ENCODE data around the gene KIRREL3.

KIRREL3 gene

DNA sequence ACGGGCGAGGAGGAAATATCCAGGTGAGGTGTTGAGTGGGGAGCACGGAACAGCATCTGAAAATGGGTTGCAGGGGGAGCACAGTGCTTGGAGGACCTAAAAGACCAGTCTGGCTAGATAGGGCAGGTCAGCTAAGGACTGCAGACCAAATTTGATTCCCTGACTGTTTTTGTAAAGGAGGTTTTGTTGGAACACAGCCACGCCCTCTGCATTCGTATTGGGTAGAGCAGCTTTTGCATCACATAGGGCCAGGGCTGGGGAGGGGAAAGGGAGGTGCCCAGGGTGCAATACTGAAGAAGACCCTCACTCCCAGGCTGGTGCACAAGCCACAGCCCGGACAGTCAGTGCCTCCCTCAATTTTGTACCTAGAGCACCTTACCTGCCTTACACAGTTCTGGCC, 286.8 kb downstream of the KIRREL3 start:
- no peaks in the 10 kb centered on the region for H3K36me3 ChIP-seq (ENCODE audit: low read length)
- no peaks in the 10 kb centered on the region for H4K20me1 ChIP-seq (ENCODE audit: low read depth, low read length)
- H3F3A ChIP-seq (ENCODE audit: insufficient read depth) = no peaks in the 10 kb centered on the region
- no peak overlapping the region for H3K4me2 ChIP-seq (ENCODE audit: low read depth, low read length, poor library complexity, severe bottlenecking)
- H3K9ac ChIP-seq (ENCODE audit: low read length) = no peak overlapping the region
- no peaks in the 10 kb centered on the region for H3K79me2 ChIP-seq (ENCODE audit: insufficient read depth, low read length)
- H3K4me3 ChIP-seq (ENCODE audit: insufficient read depth, low read length, poor library complexity, severe bottlenecking) = no peak overlapping the region
- H3K27me3 ChIP-seq (ENCODE audit: low read length) = no peaks in the 10 kb centered on the region
- TF ChIP-seq, protein P1, sequence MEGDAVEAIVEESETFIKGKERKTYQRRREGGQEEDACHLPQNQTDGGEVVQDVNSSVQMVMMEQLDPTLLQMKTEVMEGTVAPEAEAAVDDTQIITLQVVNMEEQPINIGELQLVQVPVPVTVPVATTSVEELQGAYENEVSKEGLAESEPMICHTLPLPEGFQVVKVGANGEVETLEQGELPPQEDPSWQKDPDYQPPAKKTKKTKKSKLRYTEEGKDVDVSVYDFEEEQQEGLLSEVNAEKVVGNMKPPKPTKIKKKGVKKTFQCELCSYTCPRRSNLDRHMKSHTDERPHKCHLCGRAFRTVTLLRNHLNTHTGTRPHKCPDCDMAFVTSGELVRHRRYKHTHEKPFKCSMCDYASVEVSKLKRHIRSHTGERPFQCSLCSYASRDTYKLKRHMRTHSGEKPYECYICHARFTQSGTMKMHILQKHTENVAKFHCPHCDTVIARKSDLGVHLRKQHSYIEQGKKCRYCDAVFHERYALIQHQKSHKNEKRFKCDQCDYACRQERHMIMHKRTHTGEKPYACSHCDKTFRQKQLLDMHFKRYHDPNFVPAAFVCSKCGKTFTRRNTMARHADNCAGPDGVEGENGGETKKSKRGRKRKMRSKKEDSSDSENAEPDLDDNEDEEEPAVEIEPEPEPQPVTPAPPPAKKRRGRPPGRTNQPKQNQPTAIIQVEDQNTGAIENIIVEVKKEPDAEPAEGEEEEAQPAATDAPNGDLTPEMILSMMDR (IDR thresholded peaks at IDR 0.05; ENCODE audit: insufficient read depth, low read length, poor library complexity, severe bottlenecking) = no peak
- TF ChIP-seq EZH2phosphoT487 (conservative IDR thresholded peaks at IDR 0.05; ENCODE audit: low read length) = no peak
- no peak overlapping the region for H3K27ac ChIP-seq (ENCODE audit: low read depth, low read length)
- H3K9me3 ChIP-seq (ENCODE audit: insufficient read depth, low read length) = no peaks in the 10 kb centered on the region
- H3K9me2 ChIP-seq (replicated peaks; ENCODE audit: insufficient read depth, low read length) = no peaks in the 10 kb centered on the region
- no peak overlapping the region for H2AFZ ChIP-seq (ENCODE audit: low read depth, low read length, severe bottlenecking)

DNA sequence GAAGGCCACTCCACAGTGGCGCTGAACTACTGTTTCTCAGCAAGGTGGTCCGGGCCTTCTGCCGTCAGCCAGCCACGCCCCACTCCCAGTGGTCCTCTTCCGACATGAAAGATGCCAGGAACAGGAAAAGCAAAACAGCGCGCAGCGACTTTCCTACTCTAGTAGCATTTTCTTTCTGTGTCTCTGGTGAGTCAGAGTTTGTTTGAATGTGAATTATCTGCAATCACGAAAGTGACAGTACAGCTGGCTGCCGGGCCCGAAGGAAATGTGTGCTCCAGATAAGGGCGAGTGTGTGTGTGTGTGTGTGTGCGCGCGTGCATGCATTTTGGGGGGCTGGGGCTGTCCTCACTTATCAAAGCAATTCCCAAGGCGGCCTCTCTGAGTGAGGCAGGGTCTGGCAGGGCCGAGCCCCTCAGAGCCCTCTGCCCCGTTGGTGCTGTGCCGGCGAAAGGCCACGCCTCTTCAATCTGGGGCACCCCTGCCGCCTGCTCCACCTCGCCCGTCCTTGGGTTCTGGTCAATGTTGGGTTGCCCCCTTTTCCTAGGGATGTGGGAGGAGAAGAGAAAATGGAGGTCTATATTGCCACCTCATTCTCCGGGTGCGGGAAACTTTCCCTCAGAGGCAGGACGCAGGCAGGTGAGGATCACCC, 288.5 kb downstream of the KIRREL3 start:
- H3K9me2 ChIP-seq (replicated peaks; ENCODE audit: insufficient read depth, low read length) = no peaks in the 10 kb centered on the region
- H3K27ac ChIP-seq (ENCODE audit: low read depth, low read length) = no peak overlapping the region
- no peaks in the 10 kb centered on the region for H3K9me3 ChIP-seq (ENCODE audit: insufficient read depth, low read length)
- H3K9ac ChIP-seq (ENCODE audit: low read length) = no peak overlapping the region
- H3K79me2 ChIP-seq (ENCODE audit: insufficient read depth, low read length) = no peaks in the 10 kb centered on the region
- TF ChIP-seq EZH2phosphoT487 (conservative IDR thresholded peaks at IDR 0.05; ENCODE audit: low read length) = no peak
- TF ChIP-seq, protein P1 (IDR thresholded peaks at IDR 0.05; ENCODE audit: insufficient read depth, low read length, poor library complexity, severe bottlenecking) = no peak
- H3K4me2 ChIP-seq (ENCODE audit: low read depth, low read length, poor library complexity, severe bottlenecking) = no peak overlapping the region
- H3F3A ChIP-seq (ENCODE audit: insufficient read depth) = no peaks in the 10 kb centered on the region
- H4K20me1 ChIP-seq (ENCODE audit: low read depth, low read length) = no peaks in the 10 kb centered on the region
- no peaks in the 10 kb centered on the region for H3K36me3 ChIP-seq (ENCODE audit: low read length)
- no peak overlapping the region for H3K4me3 ChIP-seq (ENCODE audit: insufficient read depth, low read length, poor library complexity, severe bottlenecking)
- H2AFZ ChIP-seq (ENCODE audit: low read depth, low read length, severe bottlenecking) = no peak overlapping the region
- H3K27me3 ChIP-seq (ENCODE audit: low read length) = no peaks in the 10 kb centered on the region

DNA sequence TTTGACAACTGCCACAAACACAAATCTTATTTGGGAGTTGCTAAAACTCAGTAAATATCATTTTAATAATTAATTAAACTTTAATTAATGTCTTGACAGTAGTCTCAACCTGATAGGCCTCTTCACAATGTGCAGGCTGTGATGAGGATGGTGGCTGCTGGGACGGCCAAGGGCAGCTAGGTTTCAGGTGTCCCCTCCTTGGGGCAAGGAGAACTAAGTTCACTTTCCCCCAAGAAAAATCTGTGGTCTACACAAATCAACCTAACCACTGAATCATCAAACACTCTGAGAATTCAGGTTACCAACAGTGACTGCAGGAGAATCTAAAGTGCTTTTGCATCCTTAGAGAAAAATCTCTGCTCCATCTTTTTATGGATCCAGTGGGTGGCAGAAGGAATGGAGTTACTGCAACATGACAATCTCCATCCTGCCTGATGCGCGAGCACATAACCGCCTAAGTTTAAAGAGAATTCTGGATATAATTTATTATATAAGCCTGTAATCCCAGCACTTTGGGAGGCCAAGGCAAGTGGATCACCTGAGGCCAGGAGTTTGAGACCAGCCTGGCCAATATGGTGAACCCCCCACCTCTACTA, 289.7 kb downstream of the KIRREL3 start:
- Histone ChIP-seq H3K27me3 (ENCODE audit: low read length) (no peaks in the 10 kb centered on the region), H3K9me3 (ENCODE audit: insufficient read depth, low read length) (no peaks in the 10 kb centered on the region), H3F3A (ENCODE audit: insufficient read depth) (no peaks in the 10 kb centered on the region), H3K4me2 (ENCODE audit: low read depth, low read length, poor library complexity, severe bottlenecking) (no peak overlapping the region), H3K36me3 (ENCODE audit: low read length) (no peaks in the 10 kb centered on the region), H3K9ac (ENCODE audit: low read length) (no peak overlapping the region), H4K20me1 (ENCODE audit: low read depth, low read length) (no peaks in the 10 kb centered on the region), H2AFZ (ENCODE audit: low read depth, low read length, severe bottlenecking) (no peak overlapping the region), H3K27ac (ENCODE audit: low read depth, low read length) (no peak overlapping the region), H3K4me3 (ENCODE audit: insufficient read depth, low read length, poor library complexity, severe bottlenecking) (no peak overlapping the region), H3K79me2 (ENCODE audit: insufficient read depth, low read length) (no peaks in the 10 kb centered on the region), H3K9me2 (replicated peaks; ENCODE audit: insufficient read depth, low read length) (no peaks in the 10 kb centered on the region)
- TF ChIP-seq EZH2phosphoT487 (conservative IDR thresholded peaks at IDR 0.05; ENCODE audit: low read length) = no peak
- TF ChIP-seq, protein P1 (IDR thresholded peaks at IDR 0.05; ENCODE audit: insufficient read depth, low read length, poor library complexity, severe bottlenecking) = no peak

All from SU-DHL-6 (cell line).